ENCODE data around the gene ADA.
"Not testable (repeated sequence)": the region's sequence is repeated elsewhere in the genome, so short reads cannot be mapped to it uniquely, and the experiment has no call there.

ADA gene

GRCh38 chr20:44651684-44652423, at the start of gene ADA:
Gene ADA, minus strand, starts transcription at chr20:44651699. Its CDS starts 92 bp downstream, at chr20:44651607.
- peak; percentile 50 to 53 for DNase-seq

- DNase-seq: no peak
Measured at GRCh38 chr20:44700306-44700705, 48.8 kb upstream of the ADA start.

GRCh38 chr20:44698351-44698750, 46.9 kb upstream of the ADA start:
- no peak for DNase-seq

GRCh38 chr20:44697041-44697440, 45.5 kb upstream of the ADA start:
- not testable (repeated sequence) for DNase-seq

- DNase-seq: no peak
Measured at GRCh38 chr20:44696315-44696714, 44.8 kb upstream of the ADA start.

GRCh38 chr20:44695674-44696300, 44.3 kb upstream of the ADA start:
- no peak for DNase-seq

- DNase-seq: no peak
Measured at GRCh38 chr20:44695295-44695673, 43.8 kb upstream of the ADA start.

GRCh38 chr20:44694159-44694558, 42.7 kb upstream of the ADA start:
- no peak for DNase-seq

GRCh38 chr20:44693627-44694026, 42.1 kb upstream of the ADA start:
- no peak for DNase-seq

- DNase-seq: no peak
Measured at GRCh38 chr20:44692932-44693480, 41.5 kb upstream of the ADA start.

- DNase-seq: no peak
Measured at GRCh38 chr20:44691424-44692423, 40.2 kb upstream of the ADA start.

- no peak for DNase-seq
Measured at GRCh38 chr20:44690781-44691423, 39.4 kb upstream of the ADA start.

- DNase-seq: no peak
Measured at GRCh38 chr20:44689809-44690208, 38.3 kb upstream of the ADA start.

- DNase-seq: no peak
Measured at GRCh38 chr20:44688053-44688625, 36.6 kb upstream of the ADA start.

GRCh38 chr20:44686934-44687333, 35.4 kb upstream of the ADA start:
- no peak for DNase-seq

- no peak for DNase-seq
Measured at GRCh38 chr20:44684047-44684967, 32.8 kb upstream of the ADA start.

- peak; percentile 40 to 68 for DNase-seq
Measured at GRCh38 chr20:44683263-44684046, 32.0 kb upstream of the ADA start.

- no peak for DNase-seq
Measured at GRCh38 chr20:44681796-44682566, 30.5 kb upstream of the ADA start.

- DNase-seq: no peak
Measured at GRCh38 chr20:44678990-44679611, 27.6 kb upstream of the ADA start.

All from stimulated activated CD4-positive, alpha-beta T cell treated with anti-CD3 and anti-CD28 coated beads, Interleukin-2, amount 100 ng/mL, for 24 hours (primary cell).